Liver (tissue), 3 donors: ENCODE measurements around the gene TMEM186.
"Not testable (repeated sequence)": the region's sequence is repeated elsewhere in the genome, so short reads cannot be mapped to it uniquely, and the experiment has no call there.

Source experiments
- CTCF ChIP-seq: fragments of 150-350 bp; IDR thresholded peaks from 2 replicates; pipeline ENCODE4 v1.5.1; 2017; ENCODE audit warnings: improper control_type of control experiment, low read depth, low read length; ENCODE audit not compliant: missing input control
- TF ChIP-seq, protein P1 (sequence below): IDR thresholded peaks from 2 replicates; pipeline ENCODE4 v1.6.1; 2016; ENCODE audit warnings: antibody characterized with exemption
- donor health status: healthy.
- donor health status: healthy.

DNA sequence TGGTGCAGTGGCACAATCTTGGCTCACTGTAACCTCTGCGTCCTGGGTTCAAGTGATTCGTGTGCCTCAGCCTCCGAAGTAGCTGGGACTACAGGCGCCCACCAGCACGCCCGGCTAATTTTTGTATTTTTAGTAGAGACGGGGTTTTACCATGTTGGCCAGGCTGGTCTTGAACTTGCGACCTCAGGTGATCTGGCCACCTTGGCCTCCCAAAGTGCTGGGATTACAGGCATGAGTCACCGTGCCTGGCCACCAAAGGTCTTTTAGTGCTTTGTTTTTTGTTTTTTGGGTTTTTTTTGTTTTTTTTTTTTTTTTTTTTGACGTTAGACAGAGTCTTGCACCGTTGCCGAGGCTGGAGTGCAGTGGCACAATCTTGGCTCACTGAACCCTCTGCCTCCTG, 6.3 kb upstream of the TMEM186 start:
- TF ChIP-seq CTCF: not testable (repeated sequence)
- TF ChIP-seq, protein P1, sequence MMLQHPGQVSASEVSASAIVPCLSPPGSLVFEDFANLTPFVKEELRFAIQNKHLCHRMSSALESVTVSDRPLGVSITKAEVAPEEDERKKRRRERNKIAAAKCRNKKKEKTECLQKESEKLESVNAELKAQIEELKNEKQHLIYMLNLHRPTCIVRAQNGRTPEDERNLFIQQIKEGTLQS: not testable (repeated sequence)
